Neuronal stem cell (in vitro differentiated cells): ENCODE results near the gene RGS6.

Experiments used
- DNase-seq: peaks from one replicate; pipeline ENCODE4 v3.0.0-alpha.2; 2013; ENCODE audit warnings: low spot score
- H2AFZ ChIP-seq: one replicate; pipeline ENCODE4 v1.6.1; 2013; ENCODE audit warnings: mild to moderate bottlenecking, low read length, inconsistent platforms
- H2AK5ac ChIP-seq: 2 replicates; pipeline ENCODE4 v1.6.1; 2013; ENCODE audit warnings: low read depth, mild to moderate bottlenecking, inconsistent platforms, low read length, moderate library complexity, mixed read lengths
- H2BK120ac ChIP-seq: 2 replicates; pipeline ENCODE4 v1.6.1; 2013; ENCODE audit warnings: low read depth, mild to moderate bottlenecking, inconsistent platforms, low read length, moderate library complexity, mixed read lengths
- H2BK12ac ChIP-seq: one replicate; pipeline ENCODE4 v1.6.1; 2013; ENCODE audit warnings: low read length, inconsistent platforms
- H2BK15ac ChIP-seq: 2 replicates; pipeline ENCODE4 v1.6.1; 2013; ENCODE audit warnings: mild to moderate bottlenecking, low read length, inconsistent platforms, mixed read lengths
- H2BK5ac ChIP-seq: one replicate; pipeline ENCODE4 v1.6.1; 2013; ENCODE audit warnings: inconsistent platforms, mild to moderate bottlenecking, low read length, moderate library complexity
- H3K14ac ChIP-seq: one replicate; pipeline ENCODE4 v1.6.1; 2013; ENCODE audit warnings: low read length, inconsistent platforms
- H3K18ac ChIP-seq: 2 replicates; pipeline ENCODE4 v1.6.1; 2013; ENCODE audit warnings: low read length, inconsistent platforms
- H3K23ac ChIP-seq: 2 replicates; pipeline ENCODE4 v1.6.1; 2013; ENCODE audit warnings: low read depth, mild to moderate bottlenecking, mixed read lengths, low read length, inconsistent platforms; ENCODE audit not compliant: poor library complexity
- H3K27ac ChIP-seq: replicated peaks from 3 replicates; pipeline ENCODE4 v1.5.1; 2013; ENCODE audit warnings: low read length, inconsistent platforms
- H3K27me3 ChIP-seq, 3 experiments: 2 replicates each; pipeline ENCODE4 v1.6.1; 2013; ENCODE audit warnings: low read length in 3 of 3, mild to moderate bottlenecking in 2 of 3, inconsistent platforms in 1 of 3, low read depth in 1 of 3, mixed read lengths in 1 of 3, moderate library complexity in 1 of 3; ENCODE audit not compliant: control insufficient read depth in 3 of 3, insufficient read depth in 3 of 3
- H3K36me3 ChIP-seq, 2 donors: replicated peaks in 1 of 2; 2 replicates each; pipeline ENCODE4 v1.6.1; 2013; ENCODE audit warnings: low read length in 2 of 2; ENCODE audit not compliant: control insufficient read depth in 2 of 2, insufficient read depth in 2 of 2
- H3K4ac ChIP-seq: 2 replicates; pipeline ENCODE4 v1.6.1; 2013; ENCODE audit warnings: inconsistent platforms, mild to moderate bottlenecking, low read length, moderate library complexity
- H3K4me1 ChIP-seq, 2 donors: 1 replicate in 1 of 2; 2 replicates in 1 of 2; pipeline ENCODE4 v1.6.1; 2013; ENCODE audit warnings: low read length in 2 of 2, low read depth in 1 of 2; ENCODE audit not compliant: control insufficient read depth in 2 of 2, insufficient read depth in 1 of 2
- H3K4me2 ChIP-seq: one replicate; pipeline ENCODE4 v1.6.1; 2013; ENCODE audit warnings: mild to moderate bottlenecking, low read length, inconsistent platforms; ENCODE audit not compliant: insufficient read depth, poor library complexity, severe bottlenecking
- H3K4me3 ChIP-seq, 2 donors: 2 replicates each; pipeline ENCODE4 v1.5.1; 2013; ENCODE audit warnings: low read length in 2 of 2, mild to moderate bottlenecking in 2 of 2, inconsistent platforms in 1 of 2, moderate library complexity in 1 of 2
- H3K79me1 ChIP-seq: one replicate; pipeline ENCODE4 v1.6.1; 2013; ENCODE audit warnings: low read depth, mild to moderate bottlenecking, inconsistent platforms, low read length, moderate library complexity
- H3K9ac ChIP-seq: one replicate; pipeline ENCODE4 v1.6.1; 2013; ENCODE audit warnings: mild to moderate bottlenecking, low read depth, low read length, inconsistent platforms; ENCODE audit not compliant: poor library complexity
- H3K9me3 ChIP-seq, 2 donors: replicated peaks in 1 of 2; 2 replicates each; pipeline versions ENCODE3 to v1.6.1; 2013; ENCODE audit warnings: low read length in 2 of 2, mild to moderate bottlenecking in 2 of 2, inconsistent platforms in 1 of 2, low read depth in 1 of 2, mixed read lengths in 1 of 2, moderate library complexity in 1 of 2; ENCODE audit not compliant: control insufficient read depth in 2 of 2, insufficient read depth in 1 of 2
- H4K8ac ChIP-seq: one replicate; pipeline ENCODE4 v1.6.1; 2013; ENCODE audit warnings: low read depth, mild to moderate bottlenecking, inconsistent platforms, low read length, moderate library complexity
- H4K91ac ChIP-seq: one replicate; pipeline ENCODE4 v1.6.1; 2013; ENCODE audit warnings: low read length, low read depth, mild to moderate bottlenecking, inconsistent platforms; ENCODE audit not compliant: poor library complexity
- WGBS, 2 donors: extraction: QIAGEN DNeasy Blood & Tissue Kit; methylation state at CpG; one replicate each; pipeline ENCODE4 v1.1.7; 2013; ENCODE audit warnings: missing lambda C conversion rate in 2 of 2, mixed read lengths in 1 of 2; ENCODE audit not compliant: insufficient read length in 2 of 2, insufficient replicate concordance in 1 of 2; ENCODE audit errors: extremely low coverage in 2 of 2; 5-methylcytosine and 5-hydroxymethylcytosine counted together

Gene RGS6

DNA sequence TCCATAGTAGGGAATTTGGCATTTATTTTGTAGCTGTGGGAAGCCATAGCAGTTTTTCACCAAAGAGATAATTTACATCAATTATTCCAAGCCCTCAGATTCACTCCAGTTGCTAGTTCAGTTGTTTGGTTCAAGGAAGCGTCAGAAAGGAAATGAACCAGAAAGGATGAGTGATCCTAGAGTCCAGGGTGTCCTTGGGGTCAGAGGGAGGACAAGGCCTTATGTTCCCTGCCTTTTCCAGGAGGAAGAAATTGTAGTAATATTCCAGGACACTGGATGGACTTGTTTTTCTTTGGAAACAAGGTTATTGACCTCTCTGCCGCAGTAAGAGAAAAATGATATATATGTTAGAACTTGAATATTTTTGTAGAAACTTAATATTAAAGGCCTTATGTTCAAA is 409.5 kb downstream of the RGS6 start:
- H3K27ac ChIP-seq, result no peak overlapping the region
- H3K79me1 ChIP-seq, result no peaks in the 10 kb centered on the region
- no peaks in the 10 kb centered on the region for H3K36me3 ChIP-seq
- H4K8ac ChIP-seq, result no peak overlapping the region
- no peak overlapping the region for H3K18ac ChIP-seq
- no peak overlapping the region for H2BK5ac ChIP-seq
- DNase-seq, result no peak
- no peak overlapping the region for H2AFZ ChIP-seq
- H3K4ac ChIP-seq, result no peak overlapping the region
- no peak overlapping the region for H3K4me2 ChIP-seq
- no peak overlapping the region for H4K91ac ChIP-seq
- H2BK15ac ChIP-seq, result no peak overlapping the region
- H3K14ac ChIP-seq, result no peak overlapping the region
- WGBS, 2 donors, result no CpG with 5 or more reads among the region's 2 CpGs
- peaks cover 0 to 4% (median 0%) of the 10 kb centered on the region in 3 experiments for H3K27me3 ChIP-seq
- no peak overlapping the region for H2BK120ac ChIP-seq
- no peaks in the 10 kb centered on the region for H3K9me3 ChIP-seq
- no peak overlapping the region for H2BK12ac ChIP-seq
- H3K9ac ChIP-seq, result no peak overlapping the region
- H2AK5ac ChIP-seq, result no peak overlapping the region
- no peak overlapping the region for H3K23ac ChIP-seq
- H3K4me1 ChIP-seq, result no peaks in the 10 kb centered on the region
- no peak overlapping the region for H3K4me3 ChIP-seq

DNA sequence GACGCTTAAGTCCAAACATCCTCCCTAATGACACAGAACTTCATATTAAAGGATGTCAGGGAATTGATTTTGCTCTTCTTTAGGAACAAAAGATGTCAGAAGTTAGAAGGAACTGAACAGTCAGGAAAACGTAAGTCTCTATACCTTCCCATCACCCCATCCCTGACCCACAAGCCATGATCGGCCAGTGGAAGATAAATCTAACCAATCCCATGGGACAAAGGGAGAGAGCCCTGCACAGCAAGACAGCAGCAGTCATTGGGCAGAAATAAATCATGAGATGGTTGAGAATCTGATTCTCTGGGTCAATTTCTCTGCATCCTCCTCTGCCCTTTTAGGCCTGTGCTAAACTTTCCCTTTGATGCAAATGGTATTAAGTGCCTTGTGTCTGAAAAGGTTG is 414.9 kb downstream of the RGS6 start:
- no peak for DNase-seq
- no peak overlapping the region for H3K14ac ChIP-seq
- no peak overlapping the region for H3K9ac ChIP-seq
- no CpG with 5 or more reads among the region's 3 CpGs for whole genome bisulfite sequencing, 2 donors
- H2BK12ac ChIP-seq, result no peak overlapping the region
- H3K4ac ChIP-seq, result no peak overlapping the region
- no peaks in the 10 kb centered on the region for H3K4me1 ChIP-seq
- H4K8ac ChIP-seq, result no peak overlapping the region
- no peak overlapping the region for H2AFZ ChIP-seq
- H3K27ac ChIP-seq, result no peak overlapping the region
- H2AK5ac ChIP-seq, result no peak overlapping the region
- no peak overlapping the region for H3K4me3 ChIP-seq
- no peak overlapping the region for H3K23ac ChIP-seq
- H3K27me3 ChIP-seq, result no peaks in the 10 kb centered on the region
- no peak overlapping the region for H4K91ac ChIP-seq
- H3K18ac ChIP-seq, result no peak overlapping the region
- no peaks in the 10 kb centered on the region for H3K36me3 ChIP-seq
- no peak overlapping the region for H3K4me2 ChIP-seq
- no peak overlapping the region for H2BK120ac ChIP-seq
- H3K9me3 ChIP-seq, result no peaks in the 10 kb centered on the region
- H2BK15ac ChIP-seq, result no peak overlapping the region
- no peaks in the 10 kb centered on the region for H3K79me1 ChIP-seq
- H2BK5ac ChIP-seq, result no peak overlapping the region

DNA sequence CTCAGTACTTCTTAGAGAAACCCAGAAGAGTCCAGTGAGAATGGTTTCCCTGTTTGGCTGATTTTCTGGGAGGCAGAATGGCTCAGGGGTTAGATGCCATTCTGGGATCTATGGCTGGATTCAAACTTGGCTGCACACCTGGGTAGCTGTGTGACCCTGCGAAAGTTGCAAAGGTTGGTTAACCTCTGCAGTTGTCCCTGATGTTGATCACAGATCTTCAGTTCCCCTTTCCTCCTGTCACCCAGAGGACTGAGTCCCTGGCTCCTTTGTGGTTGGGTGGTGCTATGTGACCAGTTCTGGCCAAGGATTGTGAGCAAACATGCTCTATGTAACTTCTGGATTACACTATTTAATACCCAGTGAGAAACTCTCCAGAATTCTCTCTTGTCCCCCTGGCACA is 418.0 kb downstream of the RGS6 start:
- no peak overlapping the region for H3K23ac ChIP-seq
- no peak overlapping the region for H4K91ac ChIP-seq
- no peak overlapping the region for H3K27ac ChIP-seq
- H2AK5ac ChIP-seq, result no peak overlapping the region
- H3K27me3 ChIP-seq, result peaks cover 0 to 1% (median 0%) of the 10 kb centered on the region in 3 experiments
- no peaks in the 10 kb centered on the region for H3K36me3 ChIP-seq
- no peak overlapping the region for H3K18ac ChIP-seq
- no peak overlapping the region for H2BK12ac ChIP-seq
- no CpG with 5 or more reads among the region's 1 CpG for WGBS, 2 donors
- no peaks in the 10 kb centered on the region for H3K4me1 ChIP-seq
- no peak overlapping the region for H3K4ac ChIP-seq
- H3K4me3 ChIP-seq, result no peak overlapping the region
- DNase-seq, result no peak
- no peak overlapping the region for H3K9ac ChIP-seq
- H3K14ac ChIP-seq, result no peak overlapping the region
- no peak overlapping the region for H2BK120ac ChIP-seq
- H2AFZ ChIP-seq, result no peak overlapping the region
- no peak overlapping the region for H2BK5ac ChIP-seq
- no peak overlapping the region for H2BK15ac ChIP-seq
- H3K79me1 ChIP-seq, result no peaks in the 10 kb centered on the region
- H3K9me3 ChIP-seq, result no peaks in the 10 kb centered on the region
- H3K4me2 ChIP-seq, result no peak overlapping the region
- no peak overlapping the region for H4K8ac ChIP-seq

DNA sequence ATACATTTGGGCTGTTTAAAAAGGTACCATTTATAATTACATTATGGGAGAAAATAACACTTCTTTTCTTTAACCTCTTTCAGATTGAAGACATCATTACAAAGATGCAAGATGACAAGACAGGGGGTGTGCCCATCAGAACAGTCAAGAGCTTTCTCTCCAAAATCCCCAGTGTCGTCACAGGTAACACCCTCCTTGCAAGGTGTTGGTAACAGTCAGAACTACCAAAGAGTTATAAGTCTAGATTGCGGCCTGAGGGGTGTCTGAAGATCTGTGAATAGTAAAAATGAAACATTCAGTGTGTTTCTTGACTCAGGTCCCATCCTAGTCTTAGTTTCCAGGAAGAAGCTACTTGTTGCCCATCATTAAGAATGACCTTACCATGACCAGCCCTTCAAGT is 419.8 kb downstream of the RGS6 start:
- H3K4me1 ChIP-seq, result no peaks in the 10 kb centered on the region
- H3K4me2 ChIP-seq, result no peak overlapping the region
- no CpG with 5 or more reads among the region's 2 CpGs for WGBS, 2 donors
- no peak overlapping the region for H2BK15ac ChIP-seq
- no peak overlapping the region for H3K4ac ChIP-seq
- no peak overlapping the region for H3K4me3 ChIP-seq
- no peak overlapping the region for H3K18ac ChIP-seq
- no peaks in the 10 kb centered on the region for H3K79me1 ChIP-seq
- H3K14ac ChIP-seq, result no peak overlapping the region
- no peaks in the 10 kb centered on the region for H3K36me3 ChIP-seq
- H2BK12ac ChIP-seq, result no peak overlapping the region
- H4K8ac ChIP-seq, result no peak overlapping the region
- H2BK120ac ChIP-seq, result no peak overlapping the region
- no peak overlapping the region for H3K23ac ChIP-seq
- H3K9me3 ChIP-seq, result no peaks in the 10 kb centered on the region
- no peak overlapping the region for H3K27ac ChIP-seq
- H3K9ac ChIP-seq, result no peak overlapping the region
- no peak overlapping the region for H4K91ac ChIP-seq
- no peak for DNase-seq
- no peak overlapping the region for H2BK5ac ChIP-seq
- H2AFZ ChIP-seq, result no peak overlapping the region
- H3K27me3 ChIP-seq, result peaks cover 0 to 1% (median 0%) of the 10 kb centered on the region in 3 experiments
- no peak overlapping the region for H2AK5ac ChIP-seq
